H1 (cell line): ENCODE measurements around the gene ZBTB34.

Source experiments
- ASH2L ChIP-seq: fragments of 200-600, 300-600 bp; sonication (generic); IDR thresholded peaks from one replicate; pipeline ENCODE4 v1.7.1; 2017; ENCODE audit warnings: low read length
- ATF2 ChIP-seq: IDR thresholded peaks from 2 replicates; pipeline ENCODE4 v1.6.1; 2012; ENCODE audit warnings: low read length, inconsistent platforms
- ATF3 ChIP-seq: IDR thresholded peaks from 2 replicates; pipeline ENCODE4 v1.6.1; 2011; ENCODE audit warnings: low read depth, mild to moderate bottlenecking, low read length; ENCODE audit not compliant: insufficient read depth
- CTCF ChIP-seq, 3 experiments: IDR thresholded peaks; 1 replicate in 2 of 3; 2 replicates in 1 of 3; pipeline versions ENCODE4 v1.5.1 to v1.6.1; 2011; ENCODE audit warnings: low read length in 3 of 3, mild to moderate bottlenecking in 3 of 3, inconsistent platforms in 2 of 3, low read depth in 1 of 3, moderate library complexity in 1 of 3; ENCODE audit not compliant: insufficient read depth in 1 of 3; ENCODE audit errors: control extremely low read depth in 1 of 3
- EGR1 ChIP-seq: IDR thresholded peaks from 2 replicates; pipeline ENCODE4 v1.6.1; 2011; ENCODE audit warnings: low read depth, low read length, borderline replicate concordance
- EP300 ChIP-seq, 2 experiments: IDR thresholded peaks; 1 replicate in 1 of 2; 2 replicates in 1 of 2; pipeline ENCODE4 v1.6.1; 2011 to 2012; ENCODE audit warnings: low read depth in 2 of 2, low read length in 2 of 2, mild to moderate bottlenecking in 2 of 2, borderline replicate concordance in 1 of 2, inconsistent platforms in 1 of 2, moderate library complexity in 1 of 2
- KDM1A ChIP-seq: fragments of 200-600, 300-600 bp; sonication (generic); IDR thresholded peaks from 2 replicates; pipeline ENCODE4 v1.7.1; 2016; ENCODE audit warnings: mild to moderate bottlenecking, low read length, borderline replicate concordance
- POLR2A ChIP-seq, 2 experiments: IDR thresholded peaks; 1 replicate in 1 of 2; 2 replicates in 1 of 2; pipeline ENCODE4 v1.6.1; 2011; ENCODE audit warnings: low read depth in 2 of 2, low read length in 2 of 2, mild to moderate bottlenecking in 2 of 2; ENCODE audit errors: control extremely low read depth in 1 of 2
- POLR2AphosphoS5 ChIP-seq: IDR thresholded peaks from 2 replicates; pipeline ENCODE4 v1.6.1; 2011; ENCODE audit warnings: low read depth, low read length
- RFX5 ChIP-seq: IDR thresholded peaks from 2 replicates; pipeline ENCODE4 v1.6.1; 2011; ENCODE audit warnings: low read depth, low read length, improper control_type of control experiment, borderline replicate concordance
- RXRA ChIP-seq: IDR thresholded peaks from 2 replicates; pipeline ENCODE4 v1.6.1; 2011; ENCODE audit warnings: low read depth, mild to moderate bottlenecking, low read length, moderate library complexity; ENCODE audit not compliant: insufficient read depth
- SAP30 ChIP-seq: fragments of 300-600 bp; sonication (generic); IDR thresholded peaks from 2 replicates; pipeline ENCODE4 v1.7.1; 2012; ENCODE audit warnings: low read length, moderate library complexity, mild to moderate bottlenecking, inconsistent platforms; ENCODE audit not compliant: insufficient read depth, insufficient replicate concordance
- SIN3A ChIP-seq, 2 experiments: IDR thresholded peaks in 1 of 2; conservative IDR thresholded peaks in 1 of 2; 2 replicates each; pipeline ENCODE4 v1.6.1; 2011 to 2012; ENCODE audit warnings: low read length in 2 of 2, improper control_type of control experiment in 1 of 2, low read depth in 1 of 2, mild to moderate bottlenecking in 1 of 2
- SUZ12 ChIP-seq: fragments of 200-600 bp; sonication (generic); IDR thresholded peaks from 2 replicates; pipeline ENCODE4 v1.6.1; 2012; ENCODE audit warnings: mild to moderate bottlenecking, inconsistent platforms, low read length, moderate library complexity, mixed read lengths

- TF ChIP-seq CTCF (IDR thresholded peaks at IDR 0.05; ENCODE audit: control extremely low read depth in 1 of 3, insufficient read depth in 1 of 3, low read depth in 1 of 3, low read length in 3 of 3) (no peak), SUZ12 (no peak), POLR2A (IDR thresholded peaks at IDR 0.05; ENCODE audit: control extremely low read depth in 1 of 2, low read depth in 2 of 2, low read length in 2 of 2) (no peak), ATF3 (no peak), ASH2L (no peak), RXRA (no peak), EP300 (IDR thresholded peaks at IDR 0.05; ENCODE audit: borderline replicate concordance in 1 of 2, low read depth in 2 of 2, low read length in 2 of 2) (no peak), POLR2AphosphoS5 (no peak), EGR1 (no peak), ATF2 (no peak), SAP30 (no peak), SIN3A (conservative IDR thresholded peaks at IDR 0.05 in 1 of 2, IDR thresholded peaks at IDR 0.05 in 1 of 2; ENCODE audit: low read depth in 1 of 2, low read length in 2 of 2) (no peak), KDM1A (no peak), RFX5 (no peak)
Measured at GRCh38 chr9:126902210-126902609, 41.8 kb downstream of the ZBTB34 start.
